ENCODE measurements around the gene DIPK2B. TPM values are rescaled to one million over a fixed set of nuclear protein-coding genes. Genes with fewer than 3 reads are reported as not detected.

The DIPK2B gene
- total and polyA plus RNA-seq, 9 donors = 14.4 to 19.9 (median 17.9) TPM

DNA sequence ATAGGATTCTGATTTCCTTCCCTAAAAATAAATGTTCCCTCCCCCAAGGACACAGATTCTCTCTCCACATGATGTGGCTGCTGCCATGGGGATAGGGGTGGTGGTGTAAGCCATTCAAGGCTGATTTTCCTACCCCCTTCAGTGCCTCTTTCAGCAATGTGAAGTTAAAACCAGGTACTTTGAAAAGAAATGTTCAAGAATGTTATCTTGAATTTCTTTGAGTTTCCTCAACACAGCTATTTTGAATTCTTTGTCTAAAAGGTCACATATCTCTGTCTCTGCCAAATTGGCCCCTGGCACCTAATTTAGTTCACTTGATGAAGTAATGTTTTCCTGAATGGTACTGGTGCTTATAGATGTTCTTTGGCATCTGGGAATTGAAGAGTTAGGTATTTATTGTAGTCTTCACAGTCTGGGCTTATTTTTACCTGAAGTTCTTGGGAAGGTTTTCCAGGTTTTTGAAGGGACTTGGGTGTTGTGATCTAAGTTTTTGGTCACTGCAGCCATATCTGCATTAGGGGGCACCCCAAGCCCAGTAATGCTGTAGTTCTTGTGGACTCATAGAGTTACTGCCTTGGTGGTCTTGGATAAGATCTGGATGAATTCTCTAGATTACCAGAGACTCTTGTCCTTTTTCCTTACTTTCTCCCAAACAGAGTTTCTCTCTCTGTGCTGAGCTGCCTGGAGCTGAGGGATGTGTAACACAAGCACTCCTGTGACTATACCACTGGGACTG lies 7.6 kb upstream of the DIPK2B start:
- H3K27ac ChIP-seq (ENCODE audit: low read length) = no peak overlapping the region

DNA sequence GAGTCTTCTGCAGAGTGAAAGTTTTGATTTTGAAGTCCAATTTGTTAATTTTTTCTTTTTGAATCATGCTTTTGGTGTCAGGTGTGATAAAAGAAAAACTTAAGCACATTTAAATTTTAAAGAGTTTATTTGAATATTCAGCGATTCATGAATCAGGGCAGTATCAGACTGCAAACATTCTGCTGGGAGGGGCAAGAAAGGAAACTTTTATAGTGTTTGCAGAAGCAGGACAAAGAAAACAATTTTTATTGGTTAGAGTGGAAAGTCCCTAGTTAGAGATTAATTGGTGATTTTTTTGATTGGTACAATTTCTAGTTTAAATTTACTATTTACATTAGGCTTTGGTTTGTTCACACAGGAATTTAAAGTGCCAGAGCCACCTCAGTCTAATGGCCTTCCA lies 1.5 kb upstream of the DIPK2B start:
- Histone ChIP-seq H3K27me3 (ENCODE audit: control insufficient read depth, insufficient read depth, low read length) (peaks cover 16% of the 10 kb centered on the region), H3K9me3 (replicated peaks; ENCODE audit: control insufficient read depth, low read depth, low read length) (peaks cover 5% of the 10 kb centered on the region), H3K4me3 (ENCODE audit: low read length) (no peak overlapping the region), H3K36me3 (ENCODE audit: control insufficient read depth, insufficient read depth, low read length) (no peaks in the 10 kb centered on the region), H3K27ac (ENCODE audit: low read length) (no peak overlapping the region), H3K4me1 (ENCODE audit: control insufficient read depth, insufficient read depth, low read length) (no peaks in the 10 kb centered on the region)
- no peak for DNase-seq
- 40% methylated on average over 1 of the region's 1 CpG for WGBS (ENCODE audit: insufficient coverage)

More for the DNA sequence above, 7.6 kb upstream of the DIPK2B start:
- Histone ChIP-seq H3K4me1 (ENCODE audit: control insufficient read depth, insufficient read depth, low read length) (no peaks in the 10 kb centered on the region), H3K4me3 (ENCODE audit: low read length) (no peak overlapping the region), H3K9me3 (replicated peaks; ENCODE audit: control insufficient read depth, low read depth, low read length) (peaks cover 5% of the 10 kb centered on the region), H3K27me3 (ENCODE audit: control insufficient read depth, insufficient read depth, low read length) (peaks cover 11% of the 10 kb centered on the region), H3K36me3 (ENCODE audit: control insufficient read depth, insufficient read depth, low read length) (no peaks in the 10 kb centered on the region)
- no peak for DNase-seq

DNA sequence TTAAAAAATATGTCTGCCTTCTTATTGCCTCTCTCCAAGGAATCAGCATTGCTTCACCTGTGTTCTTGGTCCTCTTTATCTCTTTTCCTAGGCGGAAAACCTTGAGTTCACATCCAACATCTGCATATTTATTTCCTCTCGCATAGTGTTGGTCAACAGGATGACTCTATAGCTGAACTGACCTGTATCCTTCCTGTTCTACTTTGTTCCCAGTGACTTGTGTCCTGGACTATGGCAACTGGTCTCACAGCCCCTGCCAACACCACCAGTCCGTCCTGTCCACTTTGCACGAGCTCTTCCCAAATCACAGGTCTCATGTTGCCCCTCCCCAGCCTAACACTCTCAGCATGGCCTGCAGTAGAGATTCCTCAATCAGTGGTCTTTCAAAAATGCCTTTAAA lies 2.0 kb downstream of the DIPK2B start:
- WGBS (ENCODE audit: insufficient coverage) = 71% methylated on average over 4 of the region's 4 CpGs
- Histone ChIP-seq H3K4me1 (ENCODE audit: control insufficient read depth, insufficient read depth, low read length) (no peaks in the 10 kb centered on the region), H3K27me3 (ENCODE audit: control insufficient read depth, insufficient read depth, low read length) (peaks cover 23% of the 10 kb centered on the region), H3K9me3 (replicated peaks; ENCODE audit: control insufficient read depth, low read depth, low read length) (no peaks in the 10 kb centered on the region), H3K36me3 (ENCODE audit: control insufficient read depth, insufficient read depth, low read length) (no peaks in the 10 kb centered on the region), H3K4me3 (ENCODE audit: low read length) (no peak overlapping the region), H3K27ac (ENCODE audit: low read length) (peak overlapping the region; percentile 16)
- DNase-seq = peak; percentile 7

DNA sequence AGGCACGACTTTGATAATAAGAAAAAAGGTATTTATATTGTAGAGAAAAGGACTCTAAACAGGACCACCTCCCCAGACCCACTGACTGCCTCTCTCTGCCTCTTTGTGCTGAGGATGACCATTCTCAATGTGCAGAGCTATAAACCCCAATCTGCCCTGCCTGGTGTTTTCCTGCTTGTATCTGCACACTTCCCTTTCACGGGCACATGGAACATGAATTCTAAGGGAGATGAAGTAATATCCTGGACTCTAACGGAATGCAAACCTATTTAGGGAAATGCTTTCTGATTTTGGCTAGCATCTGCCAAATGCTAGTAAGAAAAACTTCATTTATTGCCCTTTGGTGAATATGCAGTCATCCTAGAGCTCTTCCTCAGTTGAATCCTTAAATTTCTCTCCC lies 2.4 kb downstream of the DIPK2B start:
- Histone ChIP-seq H3K27ac (ENCODE audit: low read length) (peak overlapping the region; percentile 16), H3K4me1 (ENCODE audit: control insufficient read depth, insufficient read depth, low read length) (no peaks in the 10 kb centered on the region), H3K9me3 (replicated peaks; ENCODE audit: control insufficient read depth, low read depth, low read length) (no peaks in the 10 kb centered on the region), H3K36me3 (ENCODE audit: control insufficient read depth, insufficient read depth, low read length) (no peaks in the 10 kb centered on the region), H3K27me3 (ENCODE audit: control insufficient read depth, insufficient read depth, low read length) (peaks cover 23% of the 10 kb centered on the region), H3K4me3 (ENCODE audit: low read length) (no peak overlapping the region)
- peak; percentile 33 for DNase-seq
- 60% methylated on average over 1 of the region's 3 CpGs for WGBS (ENCODE audit: insufficient coverage)

DNA sequence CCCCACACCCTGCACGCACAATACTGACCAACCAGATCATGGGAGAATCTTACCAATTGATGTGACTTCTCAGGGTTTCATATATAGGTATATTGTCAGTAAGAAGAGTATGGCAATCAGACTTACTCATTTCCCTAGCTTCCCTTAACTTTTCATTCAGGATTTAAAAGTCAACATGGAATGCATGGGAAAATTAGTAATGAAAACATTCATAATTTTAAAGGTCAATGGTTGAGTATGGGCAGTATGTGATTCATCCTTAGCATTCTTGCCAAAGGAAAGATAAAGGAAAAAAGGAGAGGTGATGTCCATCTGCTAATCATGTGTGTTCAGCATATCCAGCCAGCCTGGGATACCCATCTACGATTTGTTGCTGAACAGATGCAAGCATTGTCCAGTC lies 4.0 kb downstream of the DIPK2B start:
- Histone ChIP-seq H3K4me3 (ENCODE audit: low read length) (no peak overlapping the region), H3K9me3 (replicated peaks; ENCODE audit: control insufficient read depth, low read depth, low read length) (no peaks in the 10 kb centered on the region), H3K4me1 (ENCODE audit: control insufficient read depth, insufficient read depth, low read length) (no peaks in the 10 kb centered on the region), H3K27ac (ENCODE audit: low read length) (no peak overlapping the region), H3K36me3 (ENCODE audit: control insufficient read depth, insufficient read depth, low read length) (no peaks in the 10 kb centered on the region), H3K27me3 (ENCODE audit: control insufficient read depth, insufficient read depth, low read length) (peaks cover 29% of the 10 kb centered on the region)
- DNase-seq = no peak
- WGBS (ENCODE audit: insufficient coverage) = 90% methylated on average over 1 of the region's 2 CpGs

DNA sequence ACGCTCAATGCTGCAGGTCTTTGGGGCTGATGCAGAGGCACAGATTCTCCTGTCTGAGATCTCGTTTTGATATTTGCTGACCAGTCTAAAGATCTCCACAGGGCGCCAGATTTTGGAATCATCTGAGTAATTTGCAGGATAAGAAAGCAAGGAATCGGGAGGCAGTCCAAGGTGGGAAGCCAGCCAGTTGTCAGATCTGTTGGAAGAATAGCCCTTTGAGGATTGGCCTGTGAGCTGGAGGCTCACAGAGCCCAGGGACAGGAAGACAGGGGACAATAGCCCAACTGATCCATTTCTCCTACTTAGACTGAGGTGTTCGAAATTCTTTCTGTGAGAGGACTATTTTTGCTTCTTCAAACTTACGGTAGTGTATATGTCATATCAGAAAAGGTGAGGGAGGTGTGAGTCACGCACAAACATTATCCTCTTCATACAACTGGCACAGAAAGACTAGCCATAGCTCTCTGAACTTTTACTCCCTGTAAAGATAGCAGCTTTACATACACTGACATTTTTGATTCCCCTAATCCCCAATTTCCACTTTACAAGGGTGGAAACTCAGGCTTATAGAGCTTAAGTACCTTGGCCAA lies 8.8 kb downstream of the DIPK2B start:
- Histone ChIP-seq H3K4me3 (ENCODE audit: low read length) (no peak overlapping the region), H3K9me3 (replicated peaks; ENCODE audit: control insufficient read depth, low read depth, low read length) (no peaks in the 10 kb centered on the region), H3K27ac (ENCODE audit: low read length) (no peak overlapping the region), H3K36me3 (ENCODE audit: control insufficient read depth, insufficient read depth, low read length) (no peaks in the 10 kb centered on the region), H3K27me3 (ENCODE audit: control insufficient read depth, insufficient read depth, low read length) (peaks cover 28% of the 10 kb centered on the region), H3K4me1 (ENCODE audit: control insufficient read depth, insufficient read depth, low read length) (no peaks in the 10 kb centered on the region)
- no peak for DNase-seq
- 60% methylated on average over 4 of the region's 7 CpGs for WGBS (ENCODE audit: insufficient coverage)

DNA sequence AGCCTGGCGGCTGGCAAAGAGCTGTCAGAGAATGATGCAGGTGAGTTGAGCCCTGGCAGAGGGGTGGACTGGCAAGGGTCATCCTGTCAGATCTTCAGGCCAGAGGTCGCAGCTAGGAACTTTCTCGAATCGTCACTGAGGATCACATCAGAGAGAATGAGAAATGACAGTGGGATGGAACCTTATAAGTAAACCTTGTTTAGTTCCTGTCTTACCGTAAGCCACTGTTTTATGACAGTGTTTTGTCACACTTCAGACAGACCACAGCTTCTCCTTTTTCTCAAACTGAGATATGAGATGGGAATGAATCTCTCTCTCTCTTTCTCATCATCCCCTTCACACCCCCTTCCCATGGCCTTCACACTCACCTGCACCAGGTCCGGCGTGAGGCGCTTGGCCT lies 9.3 kb downstream of the DIPK2B start:
- no peaks in the 10 kb centered on the region for H3K36me3 ChIP-seq (ENCODE audit: control insufficient read depth, insufficient read depth, low read length)
- 69% methylated on average over 4 of the region's 8 CpGs for WGBS (ENCODE audit: insufficient coverage)
- no peak overlapping the region for H3K4me3 ChIP-seq (ENCODE audit: low read length)
- H3K27ac ChIP-seq (ENCODE audit: low read length) = no peak overlapping the region
- no peak for DNase-seq
- H3K9me3 ChIP-seq (replicated peaks; ENCODE audit: control insufficient read depth, low read depth, low read length) = no peaks in the 10 kb centered on the region
- peaks cover 28% of the 10 kb centered on the region for H3K27me3 ChIP-seq (ENCODE audit: control insufficient read depth, insufficient read depth, low read length)
- H3K4me1 ChIP-seq (ENCODE audit: control insufficient read depth, insufficient read depth, low read length) = no peaks in the 10 kb centered on the region

DNA sequence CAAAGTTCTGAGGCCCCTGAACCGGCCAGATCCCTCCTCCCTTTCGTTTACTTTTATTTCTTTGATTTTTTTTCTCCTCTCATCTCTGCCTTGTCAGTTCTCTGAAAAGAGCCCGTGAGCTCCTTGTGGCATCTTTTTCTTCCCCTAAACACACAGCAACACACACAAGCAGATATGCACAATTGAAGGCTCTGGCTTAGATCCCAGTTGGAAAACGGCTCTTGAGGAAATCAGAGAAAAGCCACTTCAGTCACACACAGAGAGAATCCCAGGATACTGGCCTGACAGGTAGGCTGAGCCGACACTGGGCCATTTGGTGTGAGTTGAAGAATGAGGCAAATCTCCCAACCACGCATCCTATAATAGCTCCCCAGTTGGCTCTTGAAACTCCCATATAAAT lies 12.9 kb downstream of the DIPK2B start:
- 32% methylated on average over 3 of the region's 6 CpGs for WGBS (ENCODE audit: insufficient coverage)
- DNase-seq = no peak
- H3K4me3 ChIP-seq (ENCODE audit: low read length) = no peak overlapping the region
- H3K9me3 ChIP-seq (replicated peaks; ENCODE audit: control insufficient read depth, low read depth, low read length) = no peaks in the 10 kb centered on the region
- no peaks in the 10 kb centered on the region for H3K4me1 ChIP-seq (ENCODE audit: control insufficient read depth, insufficient read depth, low read length)
- no peak overlapping the region for H3K27ac ChIP-seq (ENCODE audit: low read length)
- no peaks in the 10 kb centered on the region for H3K36me3 ChIP-seq (ENCODE audit: control insufficient read depth, insufficient read depth, low read length)
- H3K27me3 ChIP-seq (ENCODE audit: control insufficient read depth, insufficient read depth, low read length) = peaks cover 25% of the 10 kb centered on the region

DNA sequence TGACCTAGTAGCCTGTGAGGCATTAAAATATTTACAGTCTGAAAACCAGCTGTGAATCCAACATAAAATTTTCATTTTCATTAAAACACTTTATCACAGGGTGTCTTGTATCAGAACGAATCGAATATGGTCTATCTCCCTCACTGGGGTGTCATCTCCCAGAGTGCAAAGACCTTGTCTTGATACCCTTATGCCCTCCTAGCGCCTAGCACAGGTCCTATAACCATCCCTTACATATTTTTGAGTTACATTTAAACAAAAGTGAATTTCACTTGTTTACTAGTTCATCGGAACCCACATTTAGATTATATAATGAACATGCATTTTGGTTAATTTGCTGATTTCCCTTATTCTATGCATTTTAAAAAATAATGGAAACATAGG lies 14.0 kb downstream of the DIPK2B start:
- H3K27me3 ChIP-seq (ENCODE audit: control insufficient read depth, insufficient read depth, low read length) = peaks cover 20% of the 10 kb centered on the region
- H3K36me3 ChIP-seq (ENCODE audit: control insufficient read depth, insufficient read depth, low read length) = no peaks in the 10 kb centered on the region
- WGBS (ENCODE audit: insufficient coverage) = 19% methylated on average over 2 of the region's 4 CpGs
- no peak for DNase-seq
- no peak overlapping the region for H3K4me3 ChIP-seq (ENCODE audit: low read length)
- no peaks in the 10 kb centered on the region for H3K4me1 ChIP-seq (ENCODE audit: control insufficient read depth, insufficient read depth, low read length)
- no peak overlapping the region for H3K27ac ChIP-seq (ENCODE audit: low read length)
- H3K9me3 ChIP-seq (replicated peaks; ENCODE audit: control insufficient read depth, low read depth, low read length) = no peaks in the 10 kb centered on the region

DNA sequence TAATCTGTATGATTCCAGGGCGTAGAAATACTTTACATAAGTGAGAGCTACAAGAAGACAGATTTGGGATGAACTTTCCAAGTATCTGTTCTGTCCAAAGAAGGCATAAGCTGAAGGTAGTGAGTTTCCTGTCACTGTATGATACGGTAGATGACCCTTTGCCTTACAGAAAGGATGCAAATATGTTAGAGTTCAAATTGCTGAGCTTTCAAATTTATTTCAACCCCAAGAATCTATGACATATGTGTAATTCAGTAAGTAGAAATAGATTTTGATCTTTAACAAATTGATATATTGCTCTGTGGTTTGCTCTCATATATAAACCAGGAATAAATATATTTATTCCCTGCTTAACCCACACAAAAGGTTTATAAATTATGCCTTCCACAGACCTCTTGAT lies 16.5 kb downstream of the DIPK2B start:
- Histone ChIP-seq H3K36me3 (ENCODE audit: control insufficient read depth, insufficient read depth, low read length) (no peaks in the 10 kb centered on the region), H3K4me1 (ENCODE audit: control insufficient read depth, insufficient read depth, low read length) (no peaks in the 10 kb centered on the region), H3K4me3 (ENCODE audit: low read length) (no peak overlapping the region), H3K27ac (ENCODE audit: low read length) (no peak overlapping the region), H3K27me3 (ENCODE audit: control insufficient read depth, insufficient read depth, low read length) (peaks cover 11% of the 10 kb centered on the region), H3K9me3 (replicated peaks; ENCODE audit: control insufficient read depth, low read depth, low read length) (peaks cover 5% of the 10 kb centered on the region)
- DNase-seq = no peak
- WGBS (ENCODE audit: insufficient coverage) = 50% methylated on average over 1 of the region's 2 CpGs

Measured in muscle of leg (tissue), 11 donors.